Stimulated activated CD8-positive, alpha-beta memory T cell treated with anti-CD3 and anti-CD28 coated beads, Interleukin-4, amount 100 ng/mL, for 1 hour (primary cell): Measurements from ENCODE around the gene NAP1L5.

Experiments used
- DNase-seq, 2 donors: peaks; one replicate each; pipeline ENCODE4 v3.0.0-alpha.2; 2020; ENCODE audit warnings: low read depth in 2 of 2, low spot score in 1 of 2

NAP1L5 gene

DNA sequence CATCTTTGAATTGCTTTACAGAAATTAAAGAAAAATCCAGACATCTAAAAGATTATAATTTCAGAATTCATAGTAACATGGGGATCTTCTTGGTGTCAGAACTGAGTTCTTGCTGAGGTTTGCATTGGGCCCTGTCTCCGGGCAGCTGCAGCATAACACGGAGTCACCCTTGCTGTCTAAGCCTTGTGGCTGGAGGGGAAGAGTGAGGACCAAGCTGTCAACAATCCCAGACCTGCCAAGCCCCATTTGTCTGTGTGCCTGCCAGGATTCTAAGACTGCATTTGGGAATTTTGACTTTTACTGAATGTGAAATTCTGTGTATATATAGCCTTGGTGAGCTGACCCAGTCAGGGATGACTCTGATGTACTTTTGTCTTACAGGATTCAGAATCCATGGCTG, 25.2 kb upstream of the NAP1L5 start:
- no peak for DNase-seq

GRCh38 chr4:88722276-88722780, 24.7 kb upstream of the NAP1L5 start:
- DNase-seq: no peak

GRCh38 chr4:88720451-88721428, 23.1 kb upstream of the NAP1L5 start:
- no peak for DNase-seq

DNA sequence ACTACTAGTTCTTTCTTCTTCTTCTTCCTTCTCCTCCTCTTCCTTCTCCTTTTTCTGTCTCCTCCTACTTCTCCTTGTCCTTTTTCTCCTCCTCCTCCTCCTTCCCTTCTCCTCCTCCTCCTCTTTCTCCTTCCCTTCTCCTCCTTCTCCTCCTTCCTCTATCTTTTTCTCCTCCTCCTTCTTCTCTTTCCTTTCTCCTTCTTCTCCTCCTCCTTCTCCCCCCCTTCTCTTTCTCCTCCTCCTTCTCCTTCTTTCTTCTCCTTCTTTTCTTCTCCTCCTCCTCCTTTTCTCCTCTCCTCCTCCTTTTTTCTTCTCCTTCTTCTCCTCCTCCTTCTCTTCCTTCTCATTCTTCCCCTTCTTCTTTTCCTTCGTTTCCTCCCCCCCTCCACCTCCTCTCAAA, 21.8 kb upstream of the NAP1L5 start:
- no peak for DNase-seq

- DNase-seq: no peak
These were observed 20.5 kb upstream of the NAP1L5 start for GRCh38 chr4:88718098-88718497.

- DNase-seq: no peak
These were observed 16.2 kb upstream of the NAP1L5 start for GRCh38 chr4:88713782-88714181.

GRCh38 chr4:88709989-88710388, 12.4 kb upstream of the NAP1L5 start:
- no peak for DNase-seq

- no peak for DNase-seq
These were observed 8.9 kb upstream of the NAP1L5 start for GRCh38 chr4:88706574-88706973.

DNA sequence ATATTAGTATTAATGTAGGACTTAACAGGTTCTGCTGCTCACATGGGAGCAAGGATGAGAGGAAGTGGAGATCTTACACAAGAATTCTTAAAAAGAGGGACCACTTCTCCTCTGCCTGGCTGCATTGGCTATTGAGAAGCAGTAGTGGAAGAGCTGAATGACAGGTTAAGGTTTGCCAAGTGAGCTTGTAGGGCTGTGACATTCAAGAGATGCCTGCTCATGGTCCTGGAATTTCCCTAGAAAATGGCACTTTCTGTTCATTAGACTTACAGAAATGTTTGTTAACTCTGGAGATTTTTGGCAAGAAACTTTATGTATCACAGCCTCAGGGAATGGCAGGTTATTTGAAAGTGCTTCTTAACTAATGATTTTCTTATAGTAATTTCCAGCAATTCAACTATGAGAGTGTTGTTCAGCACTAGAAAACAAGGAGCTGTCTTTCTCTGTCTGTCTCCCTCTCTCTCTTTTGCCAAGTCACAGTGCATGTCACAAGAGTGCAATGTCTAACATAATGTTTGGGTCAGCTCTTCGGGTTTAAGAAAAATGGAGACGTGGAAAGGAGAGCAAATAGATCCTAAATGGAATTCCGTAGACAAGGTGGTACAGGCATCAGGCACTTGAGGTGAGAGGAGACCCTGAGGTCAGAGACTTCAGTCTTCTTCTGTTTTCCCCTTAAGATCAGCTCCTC, 8.3 kb upstream of the NAP1L5 start:
- no peak for DNase-seq

- DNase-seq: no peak
These were observed 7.6 kb upstream of the NAP1L5 start for GRCh38 chr4:88705223-88705622.

- DNase-seq: no peak
These were observed 5.2 kb upstream of the NAP1L5 start for GRCh38 chr4:88702782-88703181.

DNA sequence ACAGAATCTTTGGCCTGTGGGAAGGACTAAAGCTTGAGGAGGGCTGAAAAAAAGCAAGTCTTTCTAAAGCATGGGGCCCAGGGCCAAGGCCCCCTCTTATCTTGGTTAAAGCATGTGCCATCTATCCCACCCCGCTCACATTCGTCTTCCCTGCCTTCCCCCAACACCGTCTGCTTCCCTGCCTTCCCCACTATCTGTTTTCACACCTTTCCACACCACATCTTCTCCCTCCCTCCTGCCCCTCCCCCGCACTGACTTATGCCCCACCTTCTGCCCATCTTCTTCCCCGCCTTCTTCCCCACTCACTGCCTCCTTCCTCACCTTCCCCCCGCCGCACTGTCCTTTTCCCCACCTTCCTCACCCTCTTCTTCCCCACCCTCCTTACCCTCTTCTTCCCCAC, 890 bp upstream of the NAP1L5 start:
- no peak for DNase-seq

- no peak for DNase-seq
These were observed 488 bp downstream of the NAP1L5 start for GRCh38 chr4:88697141-88697540.

- DNase-seq: no peak
These were observed 999 bp downstream of the NAP1L5 start for GRCh38 chr4:88696630-88697029.

DNA sequence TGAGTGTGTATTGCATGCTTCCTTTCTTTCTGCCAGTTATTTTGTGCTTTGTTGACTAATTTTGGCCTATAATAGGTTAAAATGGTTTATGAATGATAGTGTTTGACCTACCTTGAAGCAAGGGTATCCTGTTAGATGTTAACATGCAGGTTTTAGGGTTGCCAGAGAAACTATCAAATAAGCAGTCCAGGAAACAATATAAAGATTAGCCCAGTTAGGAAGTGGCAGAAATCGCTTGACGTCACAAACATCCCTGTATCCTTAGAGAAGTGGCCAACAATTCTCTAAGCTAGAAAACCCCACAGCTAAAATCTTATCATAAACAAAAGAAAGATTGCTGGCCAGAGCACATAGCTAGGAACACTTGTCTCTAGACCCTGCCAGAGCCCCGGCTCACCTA, 3.8 kb downstream of the NAP1L5 start:
- DNase-seq: no peak

DNA sequence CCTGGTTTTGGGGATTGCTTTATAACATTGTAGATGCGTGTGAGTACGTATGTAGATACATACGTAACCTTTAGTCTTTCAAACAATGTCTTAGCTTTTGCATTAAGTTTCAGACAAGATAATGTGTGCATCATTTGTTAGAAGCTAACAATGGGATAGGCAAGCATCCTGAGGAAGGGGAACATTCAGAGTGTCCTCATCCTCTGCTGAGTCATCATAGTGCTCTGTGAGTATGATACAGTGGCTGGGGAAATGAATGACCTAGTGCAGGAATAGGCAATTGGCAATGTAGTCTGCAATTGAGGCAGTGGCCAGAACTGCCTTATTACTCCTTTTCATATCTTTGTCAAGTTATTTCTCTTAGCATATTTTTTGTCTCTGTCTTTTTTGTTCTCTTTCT, 7.3 kb downstream of the NAP1L5 start:
- no peak for DNase-seq

DNA sequence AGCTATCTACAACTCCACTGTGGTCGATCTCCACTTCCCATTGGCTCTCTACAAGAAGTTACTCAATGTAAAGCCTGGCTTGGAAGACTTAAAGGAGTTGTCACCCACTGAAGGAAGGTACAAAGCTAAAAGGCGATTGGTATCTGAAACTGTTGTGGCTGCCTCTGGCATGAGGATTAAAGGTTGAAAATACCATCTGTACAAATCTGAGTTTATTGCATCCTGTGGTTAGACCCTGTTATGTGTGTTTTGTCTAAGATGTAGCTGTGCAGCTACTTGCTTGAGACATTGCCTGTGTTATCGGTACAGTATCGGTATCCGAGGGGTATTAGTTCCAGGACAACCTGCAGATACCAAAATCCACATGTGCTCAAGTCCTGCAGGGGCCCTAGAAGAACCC, 16.4 kb downstream of the NAP1L5 start:
- DNase-seq: no peak

DNA sequence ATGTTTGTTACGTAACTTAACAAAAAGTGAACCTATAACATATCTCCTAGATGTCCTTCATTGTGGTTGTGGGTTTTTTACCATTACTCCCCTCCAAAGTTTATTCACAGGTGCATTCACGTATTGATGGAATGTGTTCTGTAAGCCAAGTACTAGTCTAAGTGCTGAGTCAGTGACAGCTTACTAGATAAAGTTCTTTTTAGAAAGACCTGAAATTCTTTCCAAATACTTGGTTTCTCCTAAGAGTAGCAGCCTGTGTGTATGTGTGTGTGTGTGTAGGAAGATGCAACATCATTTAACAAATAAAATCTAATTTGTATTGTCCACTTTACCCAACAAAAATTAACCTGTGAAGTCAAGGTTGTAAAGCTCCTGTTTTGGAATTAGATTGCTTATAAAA, 22.1 kb downstream of the NAP1L5 start:
- no peak for DNase-seq

DNA sequence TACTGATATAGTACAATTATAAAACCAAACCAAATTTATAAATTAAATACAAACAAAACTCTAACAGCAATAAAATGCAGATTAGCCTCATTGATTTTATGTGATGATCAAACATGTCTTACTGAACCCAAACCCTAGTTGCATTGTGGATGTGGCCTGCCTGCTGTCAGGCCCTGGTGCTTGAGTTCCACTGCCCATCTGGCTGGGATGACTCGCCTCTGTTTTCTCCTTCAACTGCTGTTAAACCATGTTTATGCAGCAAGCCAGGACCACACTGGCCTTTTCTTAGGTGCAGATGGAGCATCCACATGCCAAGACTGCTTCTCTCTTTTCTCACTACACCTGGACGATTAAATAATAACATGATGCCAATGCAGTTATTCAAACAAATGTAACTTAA, 22.6 kb downstream of the NAP1L5 start:
- no peak for DNase-seq

- no peak for DNase-seq
These were observed 23.1 kb downstream of the NAP1L5 start for GRCh38 chr4:88674565-88674964.

DNA sequence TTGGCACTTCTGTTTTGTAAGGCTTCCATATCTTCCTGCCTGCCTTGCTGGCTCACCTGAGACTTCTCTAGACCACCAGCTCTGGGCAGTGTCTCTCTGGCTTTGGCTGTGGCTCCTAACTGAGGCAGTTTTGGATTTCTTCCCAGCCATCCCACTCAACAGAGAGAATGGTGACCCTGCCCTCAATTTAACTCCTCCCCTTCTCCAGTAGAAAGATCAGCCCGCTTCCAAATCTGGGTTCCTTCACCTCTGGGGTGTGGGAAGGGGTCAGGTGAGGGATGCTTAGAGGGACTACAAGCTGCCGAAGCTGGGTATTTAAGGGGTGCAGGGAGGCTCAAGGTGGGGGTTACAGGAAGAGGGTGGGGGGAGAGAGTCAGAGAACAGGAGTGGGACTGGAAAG, 23.7 kb downstream of the NAP1L5 start:
- no peak for DNase-seq

- DNase-seq: peak in 1 of 2 donors; percentile 3
These were observed 24.6 kb downstream of the NAP1L5 start for GRCh38 chr4:88672987-88673386.
